A673 (cell line): ENCODE results near the gene ANKRD18B. TPM values are rescaled to one million over a fixed set of nuclear protein-coding genes. Genes with fewer than 3 reads are reported as not detected.
A peak's percentile ranks its signal among the peaks of the same experiment; 100 is the strongest.
"Not testable (repeated sequence)": the region's sequence is repeated elsewhere in the genome, so short reads cannot be mapped to it uniquely, and the experiment has no call there.

Experiments used
- BruUV-seq: library from RNA; stranded (reverse); fragments of 400-500 nt; replicated peaks from 2 replicates; lab custom pipeline; 2021; lab: Mats Ljungman, UMichigan
- CTCF ChIA-PET: fragments of 300-600 bp; sonication (Branson Sonifier 250); formaldehyde crosslinking; loops from one replicate; lab custom pipeline; 2022; ENCODE audit warnings: antibody characterized with exemption; lab: Charles Lee
- POLR2A ChIA-PET: fragments of 300-600 bp; sonication (Branson Sonifier 250); formaldehyde crosslinking; loops from one replicate; lab custom pipeline; 2022; ENCODE audit warnings: antibody characterized with exemption; ENCODE audit not compliant: low non-redundant PET; lab: Charles Lee
- DNase-seq: peaks from one replicate; pipeline ENCODE4 v3.0.0-alpha.2; 2015; ENCODE audit warnings: low spot score
- H3K27ac ChIP-seq: fragments of 200-600 bp; sonication (generic); 2 replicates; pipeline ENCODE4 v1.5.1; 2016; ENCODE audit warnings: mixed run types, low read depth, mild to moderate bottlenecking, mixed read lengths, antibody characterized with exemption, low read length; ENCODE audit not compliant: poor library complexity, severe bottlenecking
- H3K27me3 ChIP-seq: fragments of 200-600 bp; sonication (generic); replicated peaks from 2 replicates; pipeline ENCODE4 v1.6.1; 2017; ENCODE audit warnings: mixed run types, low read depth, mild to moderate bottlenecking, mixed read lengths, antibody characterized with exemption, low read length; ENCODE audit not compliant: insufficient read depth, poor library complexity
- H3K36me3 ChIP-seq: fragments of 200-600 bp; sonication (generic); 2 replicates; pipeline ENCODE4 v1.6.1; 2016; ENCODE audit warnings: mixed run types, mild to moderate bottlenecking, mixed read lengths, antibody characterized with exemption, low read length; ENCODE audit not compliant: insufficient read depth, poor library complexity, severe bottlenecking
- H3K4me1 ChIP-seq: fragments of 200-600 bp; sonication (generic); 2 replicates; pipeline ENCODE4 v1.6.1; 2017; ENCODE audit warnings: mixed run types, mild to moderate bottlenecking, mixed read lengths, antibody characterized with exemption, low read length; ENCODE audit not compliant: insufficient read depth, poor library complexity, severe bottlenecking
- H3K4me3 ChIP-seq: fragments of 200-600 bp; sonication (generic); 2 replicates; pipeline ENCODE4 v1.5.1; 2016; ENCODE audit warnings: low read depth, mixed run types, mild to moderate bottlenecking, mixed read lengths, low read length; ENCODE audit not compliant: poor library complexity, severe bottlenecking
- H3K9me3 ChIP-seq: fragments of 200-600 bp; sonication (generic); 2 replicates; pipeline ENCODE4 v1.6.1; 2016; ENCODE audit warnings: mixed run types, low read depth, mild to moderate bottlenecking, mixed read lengths, antibody characterized with exemption, low read length; ENCODE audit not compliant: poor library complexity, severe bottlenecking
- CTCF ChIP-seq: fragments of 300-800, 200-600 bp; sonication (generic); conservative IDR thresholded peaks from 2 replicates; pipeline ENCODE4 v1.5.1; 2017; ENCODE audit warnings: low read depth, mild to moderate bottlenecking, antibody characterized with exemption, low read length, moderate library complexity, mixed read lengths
- EZH2 ChIP-seq: fragments of 200-600 bp; sonication (generic); IDR thresholded peaks from 2 replicates; pipeline ENCODE4 v1.6.1; 2017; ENCODE audit warnings: borderline replicate concordance, low read depth, mild to moderate bottlenecking, mixed read lengths, antibody characterized with exemption, low read length; ENCODE audit not compliant: poor library complexity, severe bottlenecking
- intact Hi-C: fragments of 100-400 bp; cut with micrococcal nuclease; formaldehyde crosslinking; loops from one replicate; pipeline ENCODE4 v1.10.0; 2022; ENCODE audit not compliant: unreplicated experiment
- total RNA-seq: library from RNA; stranded (reverse); gene quantifications from 2 replicates; pipeline ENCODE4 v1.2.3, GENCODE V29; 2021

ANKRD18B gene
- total RNA-seq, 1 experiment from 2014 or later: not detected

- no peaks in the 10 kb centered on the region for H3K9me3 ChIP-seq
- intact Hi-C loops: no loop called here
- DNase-seq: peak; percentile 31
- CTCF ChIA-PET: no interaction called here
- no TSS peak for BruUV-seq
- H3K36me3 ChIP-seq: no peaks in the 10 kb centered on the region
- H3K27ac ChIP-seq: no peak overlapping the region
- TF ChIP-seq EZH2: no peak
- peak; percentile 41; the same call in 1 of the 2 replicates for TF ChIP-seq CTCF
- POLR2A ChIA-PET: no interaction called here
- H3K4me1 ChIP-seq: no peaks in the 10 kb centered on the region
- H3K4me3 ChIP-seq: no peak overlapping the region
- H3K27me3 ChIP-seq: no peaks in the 10 kb centered on the region
Measured at GRCh38 chr9:33498387-33498786, 25.7 kb upstream of the ANKRD18B start.

GRCh38 chr9:33506626-33507370 lies 17.3 kb upstream of the ANKRD18B start:
- TF ChIP-seq EZH2 (no peak), CTCF (no peak)
- Histone ChIP-seq H3K36me3 (no peaks in the 10 kb centered on the region), H3K4me1 (no peaks in the 10 kb centered on the region), H3K4me3 (no peak overlapping the region), H3K27me3 (no peaks in the 10 kb centered on the region), H3K9me3 (no peaks in the 10 kb centered on the region), H3K27ac (no peak overlapping the region)
- POLR2A ChIA-PET: no interaction called here
- no peak for DNase-seq
- CTCF ChIA-PET: no interaction called here
- intact Hi-C loops: no loop called here
- no TSS peak for BruUV-seq

- no peaks in the 10 kb centered on the region for H3K4me1 ChIP-seq
- H3K9me3 ChIP-seq: no peaks in the 10 kb centered on the region
- peak overlapping the region; percentile 51 for H3K4me3 ChIP-seq
- H3K27me3 ChIP-seq: no peaks in the 10 kb centered on the region
- TSS peak; percentile 84 for BruUV-seq
- no peak for TF ChIP-seq EZH2
- DNase-seq: peak; percentile 77
- POLR2A ChIA-PET: no interaction called here
- no peaks in the 10 kb centered on the region for H3K36me3 ChIP-seq
- CTCF ChIA-PET: interaction anchor here (0.6 to 1.5 kb wide), 3 partner anchors 58 to 486 kb away, joined by 3 read pairs; partner anchors contain the start of genes DNAJA1 and NFX1
- peak overlapping the region; percentile 92 for H3K27ac ChIP-seq
- intact Hi-C loops: no loop called here
Measured at GRCh38 chr9:33510262-33511183, 13.5 kb upstream of the ANKRD18B start.

GRCh38 chr9:33511184-33511517 lies 12.9 kb upstream of the ANKRD18B start:
- H3K36me3 ChIP-seq, H3K4me1 ChIP-seq, H3K9me3 ChIP-seq, intact Hi-C loops, H3K27me3 ChIP-seq, DNase-seq, POLR2A ChIA-PET: not testable (repeated sequence)
- CTCF ChIA-PET: interaction anchor here (0.6 to 1.5 kb wide), 3 partner anchors 58 to 486 kb away, joined by 3 read pairs; partner anchors contain the start of genes DNAJA1 and NFX1
- H3K27ac ChIP-seq: peak overlapping the region; percentile 92
- TSS peak; percentile 86 for BruUV-seq
- peak overlapping the region; percentile 51 for H3K4me3 ChIP-seq

GRCh38 chr9:33512535-33512934 lies 11.5 kb upstream of the ANKRD18B start:
- intact Hi-C loops, DNase-seq, H3K4me3 ChIP-seq, BruUV-seq, CTCF ChIA-PET, H3K9me3 ChIP-seq, H3K27me3 ChIP-seq, H3K27ac ChIP-seq, POLR2A ChIA-PET, H3K4me1 ChIP-seq, H3K36me3 ChIP-seq: not testable (repeated sequence)
